GM12878 (cell line): ENCODE data around the gene TMEM256. TPM values are rescaled to one million over a fixed set of nuclear protein-coding genes. Genes with fewer than 3 reads are reported as not detected.

Experiments
- CEBPB ChIP-seq, 2 experiments: fragments of 150-350 bp in 1 of 2; IDR thresholded peaks; 2 replicates each; pipeline ENCODE4 v1.6.1; 2012 to 2014; ENCODE audit warnings: low read depth in 2 of 2, low read length in 2 of 2, borderline replicate concordance in 1 of 2, inconsistent platforms in 1 of 2
- FOS ChIP-seq: IDR thresholded peaks from 3 replicates; pipeline ENCODE4 v1.6.1; 2011; ENCODE audit warnings: borderline replicate concordance; ENCODE audit not compliant: insufficient read length; ENCODE audit errors: extremely low read depth
- FOXK2 ChIP-seq: fragments of 450-650 bp; IDR thresholded peaks from 2 replicates; pipeline ENCODE4 v1.6.1; 2017; ENCODE audit warnings: mild to moderate bottlenecking, moderate library complexity
- GABPA ChIP-seq: IDR thresholded peaks from 2 replicates; pipeline ENCODE4 v1.6.1; 2014; ENCODE audit warnings: antibody characterized with exemption, low read depth, mild to moderate bottlenecking, inconsistent platforms
- IKZF1 ChIP-seq: fragments of 450-650 bp; conservative IDR thresholded peaks from 2 replicates; pipeline ENCODE4 v1.6.1; 2017; ENCODE audit warnings: antibody characterized with exemption, mild to moderate bottlenecking
- MTA3 ChIP-seq: IDR thresholded peaks from 2 replicates; pipeline ENCODE4 v1.6.1; 2012; ENCODE audit warnings: low read length, inconsistent platforms, borderline replicate concordance
- POU2F2 ChIP-seq: IDR thresholded peaks from 3 replicates; pipeline ENCODE4 v1.6.1; 2011; ENCODE audit warnings: low read depth, mild to moderate bottlenecking, low read length, borderline replicate concordance
- TARDBP ChIP-seq: IDR thresholded peaks from 2 replicates; pipeline ENCODE4 v1.6.1; 2016; ENCODE audit warnings: borderline replicate concordance
- ZNF207 ChIP-seq: fragments of 450-650 bp; IDR thresholded peaks from 2 replicates; pipeline ENCODE4 v1.6.1; 2014; ENCODE audit warnings: antibody characterized with exemption, mild to moderate bottlenecking, borderline replicate concordance
- ZNF217 ChIP-seq: fragments of 450-650 bp; IDR thresholded peaks from 2 replicates; pipeline ENCODE4 v1.6.1; 2017; ENCODE audit warnings: antibody characterized with exemption, mild to moderate bottlenecking
- polyA plus RNA-seq, 11 experiments: library from polyadenylated mRNA; depleted of rRNA in 4 of 11; unstranded in 6 of 11; stranded (reverse) in 5 of 11; fragments of >200 nt; fragmentation: Nextera tagmentation in 4 of 11; fragmentation: Illumina TruSeq in 1 of 11; extraction: Ambion mirVana in 4 of 11; extraction: Trizol in 1 of 11; gene quantifications; 1 replicate in 1 of 11; 2 replicates in 10 of 11; pipeline versions ENCODE4 v1.2.1 to v1.2.3, GENCODE V29; 2011 to 2016; ENCODE audit warnings: inconsistent platforms in 2 of 11, missing spikeins in 2 of 11, low read depth in 1 of 11
- total RNA-seq, 4 experiments: library from RNA; depleted of rRNA in 3 of 4; stranded (reverse); fragments of >200 nt in 3 of 4; fragmentation: Illumina TruSeq in 1 of 4; extraction: Trizol in 1 of 4; gene quantifications; 2 replicates each; pipeline versions ENCODE4 v1.2.1 to v1.2.3, GENCODE V29; 2013 to 2021
- TF ChIP-seq, protein P1 (sequence below): fragments of 450-650 bp; IDR thresholded peaks from 2 replicates; pipeline ENCODE4 v1.6.1; 2016; ENCODE audit warnings: mild to moderate bottlenecking
- TF ChIP-seq, protein P2 (sequence below): IDR thresholded peaks from 2 replicates; pipeline ENCODE4 v1.6.1; 2011; ENCODE audit warnings: borderline replicate concordance, low read depth, mild to moderate bottlenecking, moderate library complexity, mixed read lengths, low read length; ENCODE audit not compliant: insufficient read depth; ENCODE audit errors: extremely low read length
- TF ChIP-seq, protein P3 (sequence below): IDR thresholded peaks from 2 replicates; pipeline ENCODE4 v1.6.1; 2012; ENCODE audit warnings: improper control_type of control experiment, low read depth, low read length; ENCODE audit not compliant: insufficient replicate concordance
- TF ChIP-seq, protein P4 (sequence below): fragments of 450-650 bp; conservative IDR thresholded peaks from 2 replicates; pipeline ENCODE4 v1.6.1; 2017; ENCODE audit warnings: mild to moderate bottlenecking, moderate library complexity
- TF ChIP-seq, protein P5 (sequence below): fragments of 450-650 bp; formaldehyde crosslinking; IDR thresholded peaks from 2 replicates; pipeline ENCODE4 v1.4.0; 2020; ENCODE audit warnings: mild to moderate bottlenecking, moderate library complexity

The TMEM256 gene
- total and polyA plus RNA-seq, 10 of the 15 experiments (the other 5 are each of a cell fraction or from before 2014, with no cell fraction given), result 57.3 to 342 (median 95.7) TPM

DNA sequence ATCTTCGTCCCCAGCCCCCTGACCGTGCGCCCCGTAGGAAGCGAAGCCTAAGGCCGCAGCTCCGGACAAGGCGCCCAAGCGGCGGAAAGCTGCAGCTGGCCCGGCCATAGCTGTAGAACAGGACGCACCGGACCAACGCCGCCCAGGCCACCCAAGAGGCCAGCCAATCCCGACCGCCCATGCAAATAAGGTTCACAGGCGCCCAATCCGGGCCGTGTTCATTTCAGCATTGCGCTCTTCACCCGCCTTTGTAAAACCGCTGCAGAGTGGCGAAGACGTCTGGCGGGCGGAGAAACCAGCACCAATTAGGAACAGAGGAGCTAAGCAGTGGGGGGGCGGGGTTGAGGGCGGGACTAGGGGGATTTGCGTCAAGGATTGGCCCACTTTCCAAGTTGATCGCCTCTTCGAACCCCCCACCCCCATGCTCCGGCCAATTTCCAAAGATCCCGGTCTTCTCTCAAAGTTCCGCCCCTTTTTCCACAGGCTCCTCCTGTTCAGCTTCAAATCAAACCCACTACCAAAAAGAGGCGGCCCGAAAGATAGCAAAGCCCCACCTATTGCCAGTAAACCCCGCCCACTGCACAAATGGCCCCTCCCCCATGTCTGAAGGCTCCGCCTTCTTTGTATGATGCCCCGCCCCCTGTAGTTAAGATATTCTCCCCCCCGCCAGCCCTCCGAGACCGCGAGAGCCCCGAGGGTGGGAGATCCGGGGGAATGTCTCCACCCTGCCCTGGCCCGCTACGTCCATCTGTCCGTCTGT is at the start of gene TMEM256 (continued):
- TF ChIP-seq CEBPB (IDR thresholded peaks at IDR 0.05; ENCODE audit: borderline replicate concordance in 1 of 2, low read depth in 2 of 2, low read length in 2 of 2) (no peak), FOS (peak; percentile 48), ZNF217 (no peak), GABPA (no peak), MTA3 (no peak), POU2F2 (peak; percentile 99), IKZF1 (peak; percentile 45; the same call in 1 of the 2 replicates), FOXK2 (0 out of 2 replicates have a peak, but pooled peaks have one; percentile 13), ZNF207 (no peak), TARDBP (no peak)
- TF ChIP-seq, protein P1, sequence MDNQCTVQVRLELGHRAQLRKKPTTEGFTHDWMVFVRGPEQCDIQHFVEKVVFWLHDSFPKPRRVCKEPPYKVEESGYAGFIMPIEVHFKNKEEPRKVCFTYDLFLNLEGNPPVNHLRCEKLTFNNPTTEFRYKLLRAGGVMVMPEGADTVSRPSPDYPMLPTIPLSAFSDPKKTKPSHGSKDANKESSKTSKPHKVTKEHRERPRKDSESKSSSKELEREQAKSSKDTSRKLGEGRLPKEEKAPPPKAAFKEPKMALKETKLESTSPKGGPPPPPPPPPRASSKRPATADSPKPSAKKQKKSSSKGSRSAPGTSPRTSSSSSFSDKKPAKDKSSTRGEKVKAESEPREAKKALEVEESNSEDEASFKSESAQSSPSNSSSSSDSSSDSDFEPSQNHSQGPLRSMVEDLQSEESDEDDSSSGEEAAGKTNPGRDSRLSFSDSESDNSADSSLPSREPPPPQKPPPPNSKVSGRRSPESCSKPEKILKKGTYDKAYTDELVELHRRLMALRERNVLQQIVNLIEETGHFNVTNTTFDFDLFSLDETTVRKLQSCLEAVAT, result no peak
- TF ChIP-seq, protein P2, sequence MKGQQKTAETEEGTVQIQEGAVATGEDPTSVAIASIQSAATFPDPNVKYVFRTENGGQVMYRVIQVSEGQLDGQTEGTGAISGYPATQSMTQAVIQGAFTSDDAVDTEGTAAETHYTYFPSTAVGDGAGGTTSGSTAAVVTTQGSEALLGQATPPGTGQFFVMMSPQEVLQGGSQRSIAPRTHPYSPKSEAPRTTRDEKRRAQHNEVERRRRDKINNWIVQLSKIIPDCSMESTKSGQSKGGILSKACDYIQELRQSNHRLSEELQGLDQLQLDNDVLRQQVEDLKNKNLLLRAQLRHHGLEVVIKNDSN, result no peak
- TF ChIP-seq, protein P3, sequence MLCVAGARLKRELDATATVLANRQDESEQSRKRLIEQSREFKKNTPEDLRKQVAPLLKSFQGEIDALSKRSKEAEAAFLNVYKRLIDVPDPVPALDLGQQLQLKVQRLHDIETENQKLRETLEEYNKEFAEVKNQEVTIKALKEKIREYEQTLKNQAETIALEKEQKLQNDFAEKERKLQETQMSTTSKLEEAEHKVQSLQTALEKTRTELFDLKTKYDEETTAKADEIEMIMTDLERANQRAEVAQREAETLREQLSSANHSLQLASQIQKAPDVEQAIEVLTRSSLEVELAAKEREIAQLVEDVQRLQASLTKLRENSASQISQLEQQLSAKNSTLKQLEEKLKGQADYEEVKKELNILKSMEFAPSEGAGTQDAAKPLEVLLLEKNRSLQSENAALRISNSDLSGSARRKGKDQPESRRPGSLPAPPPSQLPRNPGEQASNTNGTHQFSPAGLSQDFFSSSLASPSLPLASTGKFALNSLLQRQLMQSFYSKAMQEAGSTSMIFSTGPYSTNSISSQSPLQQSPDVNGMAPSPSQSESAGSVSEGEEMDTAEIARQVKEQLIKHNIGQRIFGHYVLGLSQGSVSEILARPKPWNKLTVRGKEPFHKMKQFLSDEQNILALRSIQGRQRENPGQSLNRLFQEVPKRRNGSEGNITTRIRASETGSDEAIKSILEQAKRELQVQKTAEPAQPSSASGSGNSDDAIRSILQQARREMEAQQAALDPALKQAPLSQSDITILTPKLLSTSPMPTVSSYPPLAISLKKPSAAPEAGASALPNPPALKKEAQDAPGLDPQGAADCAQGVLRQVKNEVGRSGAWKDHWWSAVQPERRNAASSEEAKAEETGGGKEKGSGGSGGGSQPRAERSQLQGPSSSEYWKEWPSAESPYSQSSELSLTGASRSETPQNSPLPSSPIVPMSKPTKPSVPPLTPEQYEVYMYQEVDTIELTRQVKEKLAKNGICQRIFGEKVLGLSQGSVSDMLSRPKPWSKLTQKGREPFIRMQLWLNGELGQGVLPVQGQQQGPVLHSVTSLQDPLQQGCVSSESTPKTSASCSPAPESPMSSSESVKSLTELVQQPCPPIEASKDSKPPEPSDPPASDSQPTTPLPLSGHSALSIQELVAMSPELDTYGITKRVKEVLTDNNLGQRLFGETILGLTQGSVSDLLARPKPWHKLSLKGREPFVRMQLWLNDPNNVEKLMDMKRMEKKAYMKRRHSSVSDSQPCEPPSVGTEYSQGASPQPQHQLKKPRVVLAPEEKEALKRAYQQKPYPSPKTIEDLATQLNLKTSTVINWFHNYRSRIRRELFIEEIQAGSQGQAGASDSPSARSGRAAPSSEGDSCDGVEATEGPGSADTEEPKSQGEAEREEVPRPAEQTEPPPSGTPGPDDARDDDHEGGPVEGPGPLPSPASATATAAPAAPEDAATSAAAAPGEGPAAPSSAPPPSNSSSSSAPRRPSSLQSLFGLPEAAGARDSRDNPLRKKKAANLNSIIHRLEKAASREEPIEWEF, result no peak
- TF ChIP-seq, protein P4, sequence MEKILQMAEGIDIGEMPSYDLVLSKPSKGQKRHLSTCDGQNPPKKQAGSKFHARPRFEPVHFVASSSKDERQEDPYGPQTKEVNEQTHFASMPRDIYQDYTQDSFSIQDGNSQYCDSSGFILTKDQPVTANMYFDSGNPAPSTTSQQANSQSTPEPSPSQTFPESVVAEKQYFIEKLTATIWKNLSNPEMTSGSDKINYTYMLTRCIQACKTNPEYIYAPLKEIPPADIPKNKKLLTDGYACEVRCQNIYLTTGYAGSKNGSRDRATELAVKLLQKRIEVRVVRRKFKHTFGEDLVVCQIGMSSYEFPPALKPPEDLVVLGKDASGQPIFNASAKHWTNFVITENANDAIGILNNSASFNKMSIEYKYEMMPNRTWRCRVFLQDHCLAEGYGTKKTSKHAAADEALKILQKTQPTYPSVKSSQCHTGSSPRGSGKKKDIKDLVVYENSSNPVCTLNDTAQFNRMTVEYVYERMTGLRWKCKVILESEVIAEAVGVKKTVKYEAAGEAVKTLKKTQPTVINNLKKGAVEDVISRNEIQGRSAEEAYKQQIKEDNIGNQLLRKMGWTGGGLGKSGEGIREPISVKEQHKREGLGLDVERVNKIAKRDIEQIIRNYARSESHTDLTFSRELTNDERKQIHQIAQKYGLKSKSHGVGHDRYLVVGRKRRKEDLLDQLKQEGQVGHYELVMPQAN, result peak; percentile 82; the same call in 1 of the 2 replicates
- TF ChIP-seq, protein P5, sequence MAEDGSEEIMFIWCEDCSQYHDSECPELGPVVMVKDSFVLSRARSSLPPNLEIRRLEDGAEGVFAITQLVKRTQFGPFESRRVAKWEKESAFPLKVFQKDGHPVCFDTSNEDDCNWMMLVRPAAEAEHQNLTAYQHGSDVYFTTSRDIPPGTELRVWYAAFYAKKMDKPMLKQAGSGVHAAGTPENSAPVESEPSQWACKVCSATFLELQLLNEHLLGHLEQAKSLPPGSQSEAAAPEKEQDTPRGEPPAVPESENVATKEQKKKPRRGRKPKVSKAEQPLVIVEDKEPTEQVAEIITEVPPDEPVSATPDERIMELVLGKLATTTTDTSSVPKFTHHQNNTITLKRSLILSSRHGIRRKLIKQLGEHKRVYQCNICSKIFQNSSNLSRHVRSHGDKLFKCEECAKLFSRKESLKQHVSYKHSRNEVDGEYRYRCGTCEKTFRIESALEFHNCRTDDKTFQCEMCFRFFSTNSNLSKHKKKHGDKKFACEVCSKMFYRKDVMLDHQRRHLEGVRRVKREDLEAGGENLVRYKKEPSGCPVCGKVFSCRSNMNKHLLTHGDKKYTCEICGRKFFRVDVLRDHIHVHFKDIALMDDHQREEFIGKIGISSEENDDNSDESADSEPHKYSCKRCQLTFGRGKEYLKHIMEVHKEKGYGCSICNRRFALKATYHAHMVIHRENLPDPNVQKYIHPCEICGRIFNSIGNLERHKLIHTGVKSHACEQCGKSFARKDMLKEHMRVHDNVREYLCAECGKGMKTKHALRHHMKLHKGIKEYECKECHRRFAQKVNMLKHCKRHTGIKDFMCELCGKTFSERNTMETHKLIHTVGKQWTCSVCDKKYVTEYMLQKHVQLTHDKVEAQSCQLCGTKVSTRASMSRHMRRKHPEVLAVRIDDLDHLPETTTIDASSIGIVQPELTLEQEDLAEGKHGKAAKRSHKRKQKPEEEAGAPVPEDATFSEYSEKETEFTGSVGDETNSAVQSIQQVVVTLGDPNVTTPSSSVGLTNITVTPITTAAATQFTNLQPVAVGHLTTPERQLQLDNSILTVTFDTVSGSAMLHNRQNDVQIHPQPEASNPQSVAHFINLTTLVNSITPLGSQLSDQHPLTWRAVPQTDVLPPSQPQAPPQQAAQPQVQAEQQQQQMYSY (CRISPR knock-in tag), result no peak
